ENCODE results near the gene MFAP5.
"Not testable (repeated sequence)": the region's sequence is repeated elsewhere in the genome, so short reads cannot be mapped to it uniquely, and the experiment has no call there.

The MFAP5 gene

GRCh38 chr12:8675591-8676036 lies 13.0 kb upstream of the MFAP5 start:
- DNase-seq (ENCODE audit: low spot score) = no peak

- DNase-seq (ENCODE audit: low spot score) = no peak
Measured at GRCh38 chr12:8672381-8672780, 9.8 kb upstream of the MFAP5 start.

DNA sequence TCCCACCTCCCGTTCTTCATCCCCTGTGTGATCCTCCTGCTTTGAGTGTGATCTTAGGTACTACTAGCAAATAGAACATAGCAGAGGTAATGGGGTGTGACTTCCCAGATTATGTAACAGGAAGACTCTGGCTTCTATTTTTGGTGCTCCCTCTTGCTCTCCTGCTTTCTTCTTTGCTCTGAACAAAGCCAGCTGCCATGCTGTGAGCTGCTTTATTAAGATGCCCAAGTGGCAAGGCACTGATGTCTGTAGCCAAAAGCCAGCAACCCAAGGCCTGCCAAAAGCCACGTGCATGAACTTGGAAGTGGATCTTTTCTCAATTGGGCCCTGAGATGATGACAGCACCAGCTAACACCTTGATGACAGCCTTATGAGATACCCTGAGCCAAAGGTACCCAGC lies 5.8 kb upstream of the MFAP5 start:
- DNase-seq (ENCODE audit: low spot score) = no peak

GRCh38 chr12:8667270-8667669 lies 4.6 kb upstream of the MFAP5 start:
- no peak for DNase-seq (ENCODE audit: low spot score)

DNA sequence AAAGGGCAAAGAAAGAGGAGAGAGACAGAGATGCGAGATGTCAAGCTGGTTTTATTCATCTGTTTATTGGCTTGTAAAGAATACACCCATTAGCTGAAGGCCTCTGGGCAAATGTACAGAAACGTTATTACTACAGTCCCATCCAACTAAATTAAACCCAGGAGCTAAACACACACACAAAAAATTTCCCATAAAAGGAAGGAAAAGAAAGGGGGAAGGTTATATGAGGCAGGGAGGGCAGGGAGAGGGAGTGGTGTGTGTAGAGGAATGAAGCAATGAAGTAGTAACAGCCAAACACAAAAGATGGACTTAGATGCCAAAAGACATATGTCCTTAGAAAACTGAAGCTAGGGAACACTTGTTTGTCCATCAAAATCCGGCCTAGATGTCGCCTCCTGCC lies 3.1 kb upstream of the MFAP5 start:
- no peak for DNase-seq (ENCODE audit: low spot score)

DNA sequence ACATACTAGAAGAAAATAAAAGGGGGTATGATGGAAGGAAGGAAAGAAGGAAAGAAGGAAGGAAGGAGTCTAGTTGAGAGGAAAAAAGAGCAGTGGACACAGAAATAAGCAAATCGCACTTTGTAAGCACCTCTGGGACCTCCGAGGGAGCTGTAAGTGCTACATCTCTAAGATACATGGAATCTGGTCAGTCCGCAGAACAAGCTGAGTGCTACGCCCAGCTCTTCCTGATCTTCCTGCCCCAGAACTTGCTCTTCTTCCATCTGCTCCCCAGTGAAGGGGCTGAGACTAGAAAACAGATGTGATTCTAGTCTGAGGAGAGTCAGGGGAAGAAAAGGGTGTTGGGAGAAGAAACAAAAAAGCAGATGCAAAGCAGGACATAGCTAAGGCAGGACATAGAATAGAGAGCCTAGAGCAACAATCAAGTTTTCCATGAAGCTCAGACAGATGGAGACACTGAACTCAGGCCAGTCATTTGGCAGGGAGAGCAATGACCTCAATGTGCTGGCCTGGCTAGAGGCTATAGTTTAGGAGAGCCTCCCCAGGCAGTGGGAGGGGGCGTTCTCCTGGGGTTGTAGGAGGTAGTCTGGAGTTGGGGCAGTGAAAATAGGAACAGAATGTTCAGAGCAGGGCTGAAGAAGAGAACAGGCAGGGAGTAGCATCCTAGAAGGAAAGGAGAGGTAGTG lies 1.7 kb upstream of the MFAP5 start:
- DNase-seq (ENCODE audit: low spot score) = no peak

DNA sequence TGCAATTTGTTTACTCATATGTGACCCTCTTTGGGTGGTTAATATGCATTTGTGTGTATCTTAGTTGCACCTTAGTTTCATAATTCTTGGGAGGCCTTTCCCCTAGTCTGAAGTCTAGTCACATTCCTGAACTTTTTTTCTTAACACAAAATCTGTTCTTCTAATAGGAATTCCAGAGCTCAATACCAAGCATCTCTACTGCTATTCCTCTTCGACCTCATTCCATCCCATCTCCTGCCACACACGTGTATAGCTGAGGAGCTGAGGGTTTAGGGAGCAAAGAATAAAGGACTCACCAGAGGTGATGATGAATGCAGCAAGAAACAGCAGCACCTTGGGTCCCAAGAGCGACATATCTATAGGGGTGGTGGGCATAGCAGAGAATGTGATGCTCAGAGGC lies 875 bp downstream of the MFAP5 start:
- no peak for DNase-seq (ENCODE audit: low spot score)

- no peak for DNase-seq (ENCODE audit: low spot score)
Measured at GRCh38 chr12:8661016-8661415, 1.6 kb downstream of the MFAP5 start.

DNA sequence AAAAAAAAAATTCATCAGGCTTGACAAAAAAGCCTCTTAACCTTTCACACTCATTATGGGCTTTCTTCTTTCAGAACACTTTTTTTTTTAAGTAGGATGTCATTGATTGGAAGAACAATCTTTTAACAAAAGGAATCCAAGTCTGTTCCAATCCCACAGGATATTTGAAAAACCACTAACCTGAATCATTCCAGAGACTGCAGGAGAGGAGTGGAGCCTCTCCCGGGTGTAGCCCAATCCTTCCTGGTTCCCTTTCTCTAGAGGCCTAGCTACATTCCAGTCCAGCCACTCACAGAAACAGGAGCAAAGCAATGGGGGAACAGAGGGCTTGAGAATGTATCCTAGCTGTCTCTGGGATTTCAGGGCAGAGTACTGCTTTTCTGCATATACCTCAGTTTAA lies 4.3 kb downstream of the MFAP5 start:
- DNase-seq (ENCODE audit: low spot score) = no peak

GRCh38 chr12:8655421-8655820 lies 7.2 kb downstream of the MFAP5 start:
- DNase-seq (ENCODE audit: low spot score) = no peak

- no peak for DNase-seq (ENCODE audit: low spot score)
Measured at GRCh38 chr12:8648576-8649205, 13.9 kb downstream of the MFAP5 start.

- no peak for DNase-seq (ENCODE audit: low spot score)
Measured at GRCh38 chr12:8647968-8648367, 14.7 kb downstream of the MFAP5 start.

- DNase-seq (ENCODE audit: low spot score) = no peak
Measured at GRCh38 chr12:8644345-8645248, 18.0 kb downstream of the MFAP5 start.

- no peak for DNase-seq (ENCODE audit: low spot score)
Measured at GRCh38 chr12:8642775-8643174, 19.9 kb downstream of the MFAP5 start.

DNA sequence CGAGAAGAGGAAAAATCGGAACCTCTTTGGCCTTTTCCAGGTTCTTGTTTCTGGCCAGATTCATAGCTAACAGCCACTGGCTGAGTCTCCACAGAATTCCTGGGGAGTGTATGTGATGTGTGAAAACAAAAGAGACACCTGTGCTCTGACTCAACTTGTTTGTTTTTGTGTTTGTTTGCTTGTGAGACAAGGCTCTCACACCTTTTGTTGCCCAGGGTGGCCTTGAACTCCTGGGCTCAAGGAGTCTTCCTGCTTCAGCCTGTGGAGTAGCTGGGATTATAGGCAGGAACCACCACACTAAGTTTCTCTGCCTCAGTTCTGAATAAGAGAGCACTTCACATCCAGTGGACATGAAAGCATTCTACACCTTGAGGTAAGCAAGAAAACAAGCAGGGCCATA lies 22.7 kb downstream of the MFAP5 start:
- DNase-seq (ENCODE audit: low spot score) = no peak

DNA sequence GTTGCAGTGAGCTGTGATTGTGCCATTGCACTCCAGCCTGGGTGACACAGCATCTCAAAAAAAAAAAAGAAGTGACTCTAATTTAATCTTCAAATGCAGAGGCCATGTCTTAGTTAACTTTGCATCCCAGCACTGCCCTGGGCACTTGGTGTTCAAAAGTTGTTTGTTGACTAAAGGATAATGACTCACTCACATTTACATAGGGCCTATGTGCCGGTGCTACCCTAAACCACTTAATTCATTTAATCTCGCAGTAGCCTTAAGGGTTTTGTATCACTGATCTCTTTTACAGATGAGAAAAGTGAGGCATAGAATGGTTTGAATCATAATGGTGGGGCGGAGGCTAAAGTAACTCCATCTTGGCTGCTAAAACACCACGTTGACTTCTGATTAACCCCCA lies 23.7 kb downstream of the MFAP5 start:
- no peak for DNase-seq (ENCODE audit: low spot score)

DNA sequence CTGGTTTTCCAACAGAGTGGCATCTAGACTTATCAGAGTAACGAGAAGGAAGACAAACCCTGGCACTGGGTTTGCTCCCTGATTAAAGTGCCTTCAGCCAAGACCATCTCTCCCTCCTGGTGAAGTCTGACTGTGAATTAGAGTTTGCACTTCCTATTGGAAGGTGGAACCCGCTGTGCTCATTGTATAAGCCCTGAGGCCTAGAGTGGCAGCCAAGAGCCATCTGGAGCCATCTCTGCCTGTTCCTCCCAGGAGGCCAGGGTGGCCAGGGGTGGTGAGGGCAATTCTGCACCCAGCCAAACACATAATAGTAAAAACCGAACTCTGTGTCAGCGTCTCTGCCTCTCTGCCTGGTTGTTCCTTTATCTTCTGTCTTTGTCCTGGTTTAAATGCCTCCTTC lies 25.0 kb downstream of the MFAP5 start:
- DNase-seq (ENCODE audit: low spot score) = no peak

- DNase-seq (ENCODE audit: low spot score) = no peak
Measured at GRCh38 chr12:8637244-8637643, 25.4 kb downstream of the MFAP5 start.

GRCh38 chr12:8636581-8636980 lies 26.0 kb downstream of the MFAP5 start:
- DNase-seq (ENCODE audit: low spot score) = no peak

- DNase-seq (ENCODE audit: low spot score) = not testable (repeated sequence)
Measured at GRCh38 chr12:8636007-8636346, 26.6 kb downstream of the MFAP5 start.

- not testable (repeated sequence) for DNase-seq (ENCODE audit: low spot score)
Measured at GRCh38 chr12:8635342-8636006, 27.2 kb downstream of the MFAP5 start.

DNA sequence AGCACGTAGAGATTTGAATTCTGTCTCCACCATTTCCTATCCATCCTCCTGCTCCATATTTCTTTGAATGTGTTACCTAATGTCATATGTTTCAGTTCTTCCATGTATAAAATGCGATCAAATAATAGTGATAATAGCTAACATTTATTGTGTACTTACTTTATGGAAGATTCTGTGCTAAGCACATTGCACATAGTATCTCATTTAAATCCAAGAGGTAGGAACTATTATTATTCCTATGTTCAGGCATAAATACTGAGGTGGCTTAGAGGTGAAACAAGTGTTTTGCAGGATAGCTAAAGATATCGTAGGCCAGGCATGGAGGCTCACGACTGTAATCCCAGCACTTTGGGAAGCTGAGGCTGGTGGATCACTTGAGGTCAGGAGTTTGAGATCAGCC lies 32.5 kb downstream of the MFAP5 start:
- no peak for DNase-seq (ENCODE audit: low spot score)
